HL-60 (cell line): ENCODE measurements around the gene WDR5.

Source experiments
- GABPA ChIP-seq: IDR thresholded peaks from 2 replicates; pipeline ENCODE4 v1.6.1; 2012; ENCODE audit warnings: low read depth
- POLR2AphosphoS5 ChIP-seq: IDR thresholded peaks from 2 replicates; pipeline ENCODE4 v1.6.1; 2012; ENCODE audit warnings: low read depth
- TF ChIP-seq, protein P1 (sequence below): IDR thresholded peaks from one replicate; pipeline ENCODE4 v1.5.1; 2011; ENCODE audit warnings: low read length, control low read depth, inconsistent platforms; ENCODE audit not compliant: insufficient read depth
- TF ChIP-seq, protein P2 (sequence below): IDR thresholded peaks from 2 replicates; pipeline ENCODE4 v1.6.1; 2012; ENCODE audit warnings: low read depth; ENCODE audit not compliant: insufficient replicate concordance

DNA sequence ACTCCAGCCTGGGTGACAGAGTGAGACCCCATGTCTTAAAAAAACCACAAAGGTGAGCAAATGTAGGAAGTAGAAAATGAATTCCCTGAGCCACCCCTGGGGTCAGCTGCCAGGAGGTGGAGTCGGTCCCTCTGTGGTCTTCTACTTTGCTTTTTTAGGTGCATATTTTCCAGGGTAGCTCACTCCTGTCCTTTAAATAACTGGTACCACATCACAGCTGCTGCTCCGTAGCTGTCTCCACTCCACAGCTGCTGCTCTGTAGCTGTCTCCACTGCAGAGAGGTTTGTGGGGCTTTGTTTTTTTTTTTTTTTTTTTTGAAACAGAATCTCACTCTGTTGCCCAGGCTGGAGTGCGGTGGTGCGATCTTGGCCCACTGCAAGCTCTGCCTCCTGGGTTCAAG is 8.9 kb downstream of the WDR5 start:
- TF ChIP-seq, protein P1, sequence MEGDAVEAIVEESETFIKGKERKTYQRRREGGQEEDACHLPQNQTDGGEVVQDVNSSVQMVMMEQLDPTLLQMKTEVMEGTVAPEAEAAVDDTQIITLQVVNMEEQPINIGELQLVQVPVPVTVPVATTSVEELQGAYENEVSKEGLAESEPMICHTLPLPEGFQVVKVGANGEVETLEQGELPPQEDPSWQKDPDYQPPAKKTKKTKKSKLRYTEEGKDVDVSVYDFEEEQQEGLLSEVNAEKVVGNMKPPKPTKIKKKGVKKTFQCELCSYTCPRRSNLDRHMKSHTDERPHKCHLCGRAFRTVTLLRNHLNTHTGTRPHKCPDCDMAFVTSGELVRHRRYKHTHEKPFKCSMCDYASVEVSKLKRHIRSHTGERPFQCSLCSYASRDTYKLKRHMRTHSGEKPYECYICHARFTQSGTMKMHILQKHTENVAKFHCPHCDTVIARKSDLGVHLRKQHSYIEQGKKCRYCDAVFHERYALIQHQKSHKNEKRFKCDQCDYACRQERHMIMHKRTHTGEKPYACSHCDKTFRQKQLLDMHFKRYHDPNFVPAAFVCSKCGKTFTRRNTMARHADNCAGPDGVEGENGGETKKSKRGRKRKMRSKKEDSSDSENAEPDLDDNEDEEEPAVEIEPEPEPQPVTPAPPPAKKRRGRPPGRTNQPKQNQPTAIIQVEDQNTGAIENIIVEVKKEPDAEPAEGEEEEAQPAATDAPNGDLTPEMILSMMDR = no peak
- TF ChIP-seq GABPA (no peak), POLR2AphosphoS5 (no peak)
- TF ChIP-seq, protein P2, sequence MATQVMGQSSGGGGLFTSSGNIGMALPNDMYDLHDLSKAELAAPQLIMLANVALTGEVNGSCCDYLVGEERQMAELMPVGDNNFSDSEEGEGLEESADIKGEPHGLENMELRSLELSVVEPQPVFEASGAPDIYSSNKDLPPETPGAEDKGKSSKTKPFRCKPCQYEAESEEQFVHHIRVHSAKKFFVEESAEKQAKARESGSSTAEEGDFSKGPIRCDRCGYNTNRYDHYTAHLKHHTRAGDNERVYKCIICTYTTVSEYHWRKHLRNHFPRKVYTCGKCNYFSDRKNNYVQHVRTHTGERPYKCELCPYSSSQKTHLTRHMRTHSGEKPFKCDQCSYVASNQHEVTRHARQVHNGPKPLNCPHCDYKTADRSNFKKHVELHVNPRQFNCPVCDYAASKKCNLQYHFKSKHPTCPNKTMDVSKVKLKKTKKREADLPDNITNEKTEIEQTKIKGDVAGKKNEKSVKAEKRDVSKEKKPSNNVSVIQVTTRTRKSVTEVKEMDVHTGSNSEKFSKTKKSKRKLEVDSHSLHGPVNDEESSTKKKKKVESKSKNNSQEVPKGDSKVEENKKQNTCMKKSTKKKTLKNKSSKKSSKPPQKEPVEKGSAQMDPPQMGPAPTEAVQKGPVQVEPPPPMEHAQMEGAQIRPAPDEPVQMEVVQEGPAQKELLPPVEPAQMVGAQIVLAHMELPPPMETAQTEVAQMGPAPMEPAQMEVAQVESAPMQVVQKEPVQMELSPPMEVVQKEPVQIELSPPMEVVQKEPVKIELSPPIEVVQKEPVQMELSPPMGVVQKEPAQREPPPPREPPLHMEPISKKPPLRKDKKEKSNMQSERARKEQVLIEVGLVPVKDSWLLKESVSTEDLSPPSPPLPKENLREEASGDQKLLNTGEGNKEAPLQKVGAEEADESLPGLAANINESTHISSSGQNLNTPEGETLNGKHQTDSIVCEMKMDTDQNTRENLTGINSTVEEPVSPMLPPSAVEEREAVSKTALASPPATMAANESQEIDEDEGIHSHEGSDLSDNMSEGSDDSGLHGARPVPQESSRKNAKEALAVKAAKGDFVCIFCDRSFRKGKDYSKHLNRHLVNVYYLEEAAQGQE = no peak
